ENCODE data around the gene RERE.

RERE gene

DNA sequence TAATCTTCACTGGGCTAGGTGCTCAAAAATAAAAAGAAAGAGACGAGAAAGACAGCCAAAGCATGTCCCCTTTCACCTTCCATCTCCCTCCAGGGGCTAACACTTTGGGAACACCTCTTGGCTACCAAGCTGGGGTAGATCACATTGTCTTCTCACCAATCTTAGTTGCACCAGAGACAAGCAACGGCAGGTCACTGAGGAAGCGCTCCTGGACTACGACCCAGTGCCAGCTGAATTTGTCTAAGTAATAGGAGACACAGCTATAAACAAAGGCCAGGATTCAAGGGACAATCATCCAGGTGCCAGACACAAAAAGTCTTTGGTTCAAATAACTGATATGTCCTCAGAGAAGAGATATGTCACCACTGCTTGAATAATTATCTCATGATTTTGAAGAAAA is 399.1 kb downstream of the RERE start:
- H3K27ac ChIP-seq (ENCODE audit: insufficient read depth, low read length, poor library complexity, severe bottlenecking): no peak overlapping the region
- peaks cover 34% of the 10 kb centered on the region for H3K4me1 ChIP-seq (ENCODE audit: control insufficient read depth, insufficient read depth, low read length, poor library complexity, severe bottlenecking)
- peak overlapping the region; percentile 22 for H3K4me3 ChIP-seq (ENCODE audit: insufficient read depth, low read depth, low read length, poor library complexity, severe bottlenecking)
- no peaks in the 10 kb centered on the region for H3K9me3 ChIP-seq (ENCODE audit: control insufficient read depth, low read length)
- H3K27me3 ChIP-seq (replicated peaks; ENCODE audit: control insufficient read depth, insufficient read depth, low read length, poor library complexity, severe bottlenecking): no peaks in the 10 kb centered on the region
- peaks cover 13% of the 10 kb centered on the region for H3K36me3 ChIP-seq (ENCODE audit: control insufficient read depth, insufficient read depth, low read length)
- DNase-seq: no peak

DNA sequence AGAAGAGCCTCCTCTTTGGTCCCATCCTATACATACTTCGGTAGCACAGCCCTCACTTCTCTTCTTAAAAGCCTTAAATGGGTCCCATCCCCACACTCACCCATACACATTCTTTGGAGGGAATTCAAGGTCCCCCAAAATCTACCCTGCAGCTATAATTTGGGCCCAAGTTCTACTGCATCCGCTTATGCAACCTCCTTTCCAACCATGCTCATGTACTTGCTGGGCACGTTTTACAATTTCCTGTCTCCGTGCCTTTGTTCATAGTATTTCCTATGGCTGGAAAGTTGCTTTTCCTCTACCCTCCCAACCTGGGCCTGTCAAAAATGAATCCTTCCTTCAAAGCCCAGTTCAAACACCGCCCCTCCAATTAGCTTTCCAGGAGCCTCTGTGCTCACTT is 399.8 kb downstream of the RERE start:
- Histone ChIP-seq H3K9me3 (ENCODE audit: control insufficient read depth, low read length) (no peaks in the 10 kb centered on the region), H3K27ac (ENCODE audit: insufficient read depth, low read length, poor library complexity, severe bottlenecking) (no peak overlapping the region), H3K4me3 (ENCODE audit: insufficient read depth, low read depth, low read length, poor library complexity, severe bottlenecking) (no peak overlapping the region), H3K36me3 (ENCODE audit: control insufficient read depth, insufficient read depth, low read length) (peaks cover 13% of the 10 kb centered on the region), H3K4me1 (ENCODE audit: control insufficient read depth, insufficient read depth, low read length, poor library complexity, severe bottlenecking) (peaks cover 34% of the 10 kb centered on the region), H3K27me3 (replicated peaks; ENCODE audit: control insufficient read depth, insufficient read depth, low read length, poor library complexity, severe bottlenecking) (no peaks in the 10 kb centered on the region)
- DNase-seq: no peak

- Histone ChIP-seq H3K36me3 (ENCODE audit: control insufficient read depth, insufficient read depth, low read length) (peaks cover 13% of the 10 kb centered on the region), H3K27ac (ENCODE audit: insufficient read depth, low read length, poor library complexity, severe bottlenecking) (no peak overlapping the region), H3K4me1 (ENCODE audit: control insufficient read depth, insufficient read depth, low read length, poor library complexity, severe bottlenecking) (peaks cover 33% of the 10 kb centered on the region), H3K9me3 (ENCODE audit: control insufficient read depth, low read length) (no peaks in the 10 kb centered on the region), H3K4me3 (ENCODE audit: insufficient read depth, low read depth, low read length, poor library complexity, severe bottlenecking) (no peak overlapping the region), H3K27me3 (replicated peaks; ENCODE audit: control insufficient read depth, insufficient read depth, low read length, poor library complexity, severe bottlenecking) (no peaks in the 10 kb centered on the region)
- DNase-seq: no peak
Measured at GRCh38 chr1:8416881-8417280, 400.6 kb downstream of the RERE start.

DNA sequence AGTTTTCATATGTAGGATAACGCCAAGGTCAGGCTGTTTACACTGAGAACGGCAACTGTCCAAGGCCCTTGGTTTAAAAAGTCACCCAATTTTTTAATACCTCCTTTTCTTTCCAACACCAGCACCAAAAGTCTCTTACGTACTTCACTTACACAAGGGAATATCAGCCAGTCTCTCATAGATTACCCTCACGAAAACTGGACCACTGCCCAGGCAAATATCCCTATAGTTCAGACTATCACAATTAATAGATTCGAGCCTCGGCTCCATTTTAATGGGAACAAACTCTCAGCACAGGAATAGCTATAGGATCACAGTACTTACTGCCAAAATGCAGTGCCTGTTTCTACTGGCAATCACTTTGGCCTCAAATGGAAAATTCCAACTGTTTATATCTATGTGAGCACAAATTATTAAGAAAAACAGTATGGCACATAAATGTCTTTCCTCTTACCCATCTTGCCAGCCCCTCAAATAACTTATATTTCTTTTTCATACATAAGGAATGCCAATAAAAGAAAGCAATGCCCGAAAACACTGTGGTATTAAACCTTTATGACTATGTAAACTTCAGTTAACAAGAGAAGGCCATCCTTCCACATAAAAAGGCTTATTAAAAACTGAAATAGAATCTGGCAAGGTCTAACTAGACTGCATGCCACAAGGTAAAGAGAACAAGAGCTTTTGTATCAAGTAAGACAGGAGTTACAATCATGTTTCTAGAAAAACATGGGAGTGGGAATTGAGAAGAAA is 401.7 kb downstream of the RERE start:
- peaks cover 27% of the 10 kb centered on the region for H3K4me1 ChIP-seq (ENCODE audit: control insufficient read depth, insufficient read depth, low read length, poor library complexity, severe bottlenecking)
- H3K27ac ChIP-seq (ENCODE audit: insufficient read depth, low read length, poor library complexity, severe bottlenecking): no peak overlapping the region
- H3K27me3 ChIP-seq (replicated peaks; ENCODE audit: control insufficient read depth, insufficient read depth, low read length, poor library complexity, severe bottlenecking): no peaks in the 10 kb centered on the region
- H3K9me3 ChIP-seq (ENCODE audit: control insufficient read depth, low read length): no peaks in the 10 kb centered on the region
- peaks cover 15% of the 10 kb centered on the region for H3K36me3 ChIP-seq (ENCODE audit: control insufficient read depth, insufficient read depth, low read length)
- H3K4me3 ChIP-seq (ENCODE audit: insufficient read depth, low read depth, low read length, poor library complexity, severe bottlenecking): no peak overlapping the region
- DNase-seq: no peak

GRCh38 chr1:8412183-8412831 is 405.1 kb downstream of the RERE start:
- Histone ChIP-seq H3K36me3 (ENCODE audit: control insufficient read depth, insufficient read depth, low read length) (peaks cover 11% of the 10 kb centered on the region), H3K4me3 (ENCODE audit: insufficient read depth, low read depth, low read length, poor library complexity, severe bottlenecking) (no peak overlapping the region), H3K27me3 (replicated peaks; ENCODE audit: control insufficient read depth, insufficient read depth, low read length, poor library complexity, severe bottlenecking) (no peaks in the 10 kb centered on the region), H3K4me1 (ENCODE audit: control insufficient read depth, insufficient read depth, low read length, poor library complexity, severe bottlenecking) (peaks cover 30% of the 10 kb centered on the region), H3K9me3 (ENCODE audit: control insufficient read depth, low read length) (no peaks in the 10 kb centered on the region), H3K27ac (ENCODE audit: insufficient read depth, low read length, poor library complexity, severe bottlenecking) (no peak overlapping the region)
- DNase-seq: no peak

- DNase-seq: no peak
- H3K27ac ChIP-seq (ENCODE audit: insufficient read depth, low read length, poor library complexity, severe bottlenecking): no peak overlapping the region
- no peak overlapping the region for H3K4me3 ChIP-seq (ENCODE audit: insufficient read depth, low read depth, low read length, poor library complexity, severe bottlenecking)
- no peaks in the 10 kb centered on the region for H3K27me3 ChIP-seq (replicated peaks; ENCODE audit: control insufficient read depth, insufficient read depth, low read length, poor library complexity, severe bottlenecking)
- H3K36me3 ChIP-seq (ENCODE audit: control insufficient read depth, insufficient read depth, low read length): peaks cover 8% of the 10 kb centered on the region
- H3K9me3 ChIP-seq (ENCODE audit: control insufficient read depth, low read length): no peaks in the 10 kb centered on the region
- H3K4me1 ChIP-seq (ENCODE audit: control insufficient read depth, insufficient read depth, low read length, poor library complexity, severe bottlenecking): peaks cover 30% of the 10 kb centered on the region
Measured at GRCh38 chr1:8411803-8412182, 405.6 kb downstream of the RERE start.

GRCh38 chr1:8410791-8411190 is 406.6 kb downstream of the RERE start:
- Histone ChIP-seq H3K27me3 (replicated peaks; ENCODE audit: control insufficient read depth, insufficient read depth, low read length, poor library complexity, severe bottlenecking) (no peaks in the 10 kb centered on the region), H3K27ac (ENCODE audit: insufficient read depth, low read length, poor library complexity, severe bottlenecking) (no peak overlapping the region), H3K36me3 (ENCODE audit: control insufficient read depth, insufficient read depth, low read length) (peaks cover 5% of the 10 kb centered on the region), H3K4me1 (ENCODE audit: control insufficient read depth, insufficient read depth, low read length, poor library complexity, severe bottlenecking) (peaks cover 30% of the 10 kb centered on the region), H3K9me3 (ENCODE audit: control insufficient read depth, low read length) (no peaks in the 10 kb centered on the region), H3K4me3 (ENCODE audit: insufficient read depth, low read depth, low read length, poor library complexity, severe bottlenecking) (no peak overlapping the region)
- no peak for DNase-seq

DNA sequence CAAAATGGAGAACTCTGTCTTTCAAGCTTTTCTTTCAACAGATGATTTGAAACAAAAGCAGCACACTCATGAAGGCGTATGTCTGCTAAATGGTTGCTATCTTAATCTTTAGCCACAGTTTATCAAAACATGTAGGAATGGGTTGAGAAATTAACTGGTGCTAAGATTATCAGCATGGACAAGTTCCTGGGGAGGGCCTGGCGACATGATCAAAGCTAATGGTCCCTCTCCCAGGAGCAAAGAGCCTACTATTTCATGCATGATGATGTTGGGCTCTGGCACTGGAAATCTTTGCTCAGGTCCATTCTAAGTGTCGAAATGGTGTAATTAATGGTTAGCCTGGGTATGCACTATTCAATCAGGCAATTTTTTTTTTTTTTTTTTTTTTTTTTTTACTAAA is 407.8 kb downstream of the RERE start:
- no peak for DNase-seq
- peaks cover 7% of the 10 kb centered on the region for H3K36me3 ChIP-seq (ENCODE audit: control insufficient read depth, insufficient read depth, low read length)
- H3K27ac ChIP-seq (ENCODE audit: insufficient read depth, low read length, poor library complexity, severe bottlenecking): no peak overlapping the region
- peaks cover 36% of the 10 kb centered on the region for H3K4me1 ChIP-seq (ENCODE audit: control insufficient read depth, insufficient read depth, low read length, poor library complexity, severe bottlenecking)
- H3K9me3 ChIP-seq (ENCODE audit: control insufficient read depth, low read length): no peaks in the 10 kb centered on the region
- no peaks in the 10 kb centered on the region for H3K27me3 ChIP-seq (replicated peaks; ENCODE audit: control insufficient read depth, insufficient read depth, low read length, poor library complexity, severe bottlenecking)
- no peak overlapping the region for H3K4me3 ChIP-seq (ENCODE audit: insufficient read depth, low read depth, low read length, poor library complexity, severe bottlenecking)

DNA sequence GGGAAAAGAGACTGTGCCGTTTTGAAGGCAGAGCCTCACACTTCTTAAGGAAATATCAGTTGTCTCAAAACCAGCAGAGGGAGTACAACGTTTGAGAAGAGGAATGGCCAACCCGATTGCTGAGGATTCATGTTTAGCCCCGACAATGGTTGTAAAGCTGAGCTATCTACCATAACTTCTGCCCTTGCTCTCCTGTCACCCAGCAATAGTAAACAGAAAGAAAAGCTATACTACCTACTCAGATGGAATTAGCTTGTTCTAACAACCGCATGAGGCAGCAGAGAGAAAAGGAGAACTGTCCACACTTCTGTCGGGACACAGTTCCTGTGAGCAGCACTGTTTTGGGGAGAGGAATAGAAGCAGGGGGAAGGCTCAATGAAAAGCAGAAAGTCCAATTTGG is 408.3 kb downstream of the RERE start:
- H3K4me3 ChIP-seq (ENCODE audit: insufficient read depth, low read depth, low read length, poor library complexity, severe bottlenecking): no peak overlapping the region
- H3K4me1 ChIP-seq (ENCODE audit: control insufficient read depth, insufficient read depth, low read length, poor library complexity, severe bottlenecking): peaks cover 38% of the 10 kb centered on the region
- no peaks in the 10 kb centered on the region for H3K27me3 ChIP-seq (replicated peaks; ENCODE audit: control insufficient read depth, insufficient read depth, low read length, poor library complexity, severe bottlenecking)
- no peak for DNase-seq
- H3K27ac ChIP-seq (ENCODE audit: insufficient read depth, low read length, poor library complexity, severe bottlenecking): no peak overlapping the region
- peaks cover 10% of the 10 kb centered on the region for H3K36me3 ChIP-seq (ENCODE audit: control insufficient read depth, insufficient read depth, low read length)
- no peaks in the 10 kb centered on the region for H3K9me3 ChIP-seq (ENCODE audit: control insufficient read depth, low read length)

DNA sequence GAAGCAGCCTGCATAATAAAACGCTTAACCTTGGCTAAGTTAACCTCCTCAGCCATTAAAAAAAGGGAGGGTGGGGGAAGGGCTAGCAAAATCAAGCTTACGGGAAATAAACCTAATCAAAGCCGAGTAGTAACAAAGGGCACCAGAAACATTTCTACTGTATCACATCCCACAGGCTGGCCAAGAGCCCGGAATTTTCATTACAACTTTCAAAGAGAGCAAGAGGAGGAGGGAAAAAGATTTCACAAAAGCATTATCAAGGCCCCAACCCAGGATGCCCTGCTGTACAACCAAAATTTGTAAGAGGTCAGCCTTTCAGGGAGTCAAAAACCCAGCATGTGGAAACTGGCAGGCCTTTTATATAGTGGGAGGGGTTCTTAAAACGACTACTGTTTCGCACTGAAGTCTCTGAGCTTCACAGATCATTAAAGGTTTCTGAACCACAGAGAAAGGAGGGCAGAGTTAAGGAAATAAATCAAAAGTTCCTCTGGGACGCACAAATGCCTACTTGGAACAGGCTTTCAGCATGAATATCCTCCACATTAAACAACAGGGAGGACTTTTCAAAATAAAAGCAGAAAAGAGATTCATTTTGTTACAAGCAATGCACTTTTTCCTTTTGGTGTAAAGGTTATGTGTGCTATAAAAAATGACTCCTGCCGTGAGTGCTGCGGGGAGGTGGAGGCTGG is 409.1 kb downstream of the RERE start:
- Histone ChIP-seq H3K4me3 (ENCODE audit: insufficient read depth, low read depth, low read length, poor library complexity, severe bottlenecking) (peak overlapping the region; percentile 19), H3K27ac (ENCODE audit: insufficient read depth, low read length, poor library complexity, severe bottlenecking) (peak overlapping the region; percentile 9), H3K27me3 (replicated peaks; ENCODE audit: control insufficient read depth, insufficient read depth, low read length, poor library complexity, severe bottlenecking) (no peaks in the 10 kb centered on the region), H3K4me1 (ENCODE audit: control insufficient read depth, insufficient read depth, low read length, poor library complexity, severe bottlenecking) (peaks cover 38% of the 10 kb centered on the region), H3K9me3 (ENCODE audit: control insufficient read depth, low read length) (no peaks in the 10 kb centered on the region), H3K36me3 (ENCODE audit: control insufficient read depth, insufficient read depth, low read length) (peaks cover 10% of the 10 kb centered on the region)
- no peak for DNase-seq

Data from effector memory CD4-positive, alpha-beta T cell (primary cell).